ENCODE measurements around the gene SUFU. TPM values are rescaled to one million over a fixed set of nuclear protein-coding genes. Genes with fewer than 3 reads are reported as not detected.

Gene SUFU
- total and polyA plus RNA-seq, 7 donors = 1.2 to 10.5 (median 6.6) TPM

GRCh38 chr10:102670065-102670670, 166.4 kb downstream of the SUFU start:
- H3K4me1 ChIP-seq = peaks cover 0 to 33% (median 19%) of the 10 kb centered on the region in 4 donors

GRCh38 chr10:102670871-102671434, 167.2 kb downstream of the SUFU start:
- H3K27me3 ChIP-seq = no peaks in the 10 kb centered on the region
- no peaks in the 10 kb centered on the region for H3K36me3 ChIP-seq
- DNase-seq = no peak
- H3K9me3 ChIP-seq = no peaks in the 10 kb centered on the region
- WGBS, 2 donors = 70 to 85% methylated on average over 6 of the region's 6 CpGs
- intact Hi-C loops (cut with DNase I) = no loop called here
- no peak overlapping the region for H3K4me3 ChIP-seq
- TF ChIP-seq CTCF (IDR thresholded peaks at IDR 0.05) (no peak), POLR2AphosphoS5 (IDR thresholded peaks at IDR 0.05) (no peak), EP300 (IDR thresholded peaks at IDR 0.05) (no peak), POLR2A (IDR thresholded peaks at IDR 0.05) (no peak)
- no peak overlapping the region for H3K27ac ChIP-seq
- H3K4me1 ChIP-seq = peaks cover 0 to 41% (median 26%) of the 10 kb centered on the region in 4 donors

More at GRCh38 chr10:102670065-102670670, 166.4 kb downstream of the SUFU start:
- intact Hi-C loops (cut with DNase I) = no loop called here
- Histone ChIP-seq H3K9me3 (no peaks in the 10 kb centered on the region), H3K36me3 (no peaks in the 10 kb centered on the region), H3K27ac (peak overlapping the region in 3 of 4 donors; percentile 41 to 61 (median 53)), H3K27me3 (no peaks in the 10 kb centered on the region), H3K4me3 (no peak overlapping the region)
- TF ChIP-seq POLR2A (IDR thresholded peaks at IDR 0.05) (no peak), POLR2AphosphoS5 (IDR thresholded peaks at IDR 0.05) (no peak), EP300 (IDR thresholded peaks at IDR 0.05) (no peak), CTCF (IDR thresholded peaks at IDR 0.05) (no peak)
- 91 to 93% methylated on average over 9 of the region's 9 CpGs for WGBS, 2 donors
- no peak for DNase-seq

- peak; percentile 40 for DNase-seq
- intact Hi-C loops (cut with DNase I) = no loop called here
- H3K4me3 ChIP-seq = peak overlapping the region in 1 of 4 donors; percentile 37
- no peaks in the 10 kb centered on the region for H3K36me3 ChIP-seq
- WGBS, 2 donors = 80 to 86% methylated on average over 13 of the region's 13 CpGs
- H3K9me3 ChIP-seq = no peaks in the 10 kb centered on the region
- peak overlapping the region; percentile 67 to 72 (median 69) for H3K27ac ChIP-seq
- no peaks in the 10 kb centered on the region for H3K27me3 ChIP-seq
- peaks cover 0 to 60% (median 40%) of the 10 kb centered on the region in 4 donors for H3K4me1 ChIP-seq
- no peak for TF ChIP-seq EP300 (IDR thresholded peaks at IDR 0.05)
- TF ChIP-seq POLR2AphosphoS5 (IDR thresholded peaks at IDR 0.05) = no peak
- TF ChIP-seq CTCF (IDR thresholded peaks at IDR 0.05) = no peak
- TF ChIP-seq POLR2A (IDR thresholded peaks at IDR 0.05) = no peak
These were observed 169.6 kb downstream of the SUFU start for GRCh38 chr10:102673236-102673818.

GRCh38 chr10:102673819-102674511, 170.2 kb downstream of the SUFU start:
- intact Hi-C loops (cut with DNase I) = no loop called here
- DNase-seq = peak; percentile 82
- Histone ChIP-seq H3K27me3 (no peaks in the 10 kb centered on the region), H3K9me3 (no peaks in the 10 kb centered on the region), H3K27ac (peak overlapping the region; percentile 67 to 72 (median 69)), H3K4me3 (peak overlapping the region in 3 of 4 donors; percentile 12 to 37 (median 32)), H3K4me1 (peaks cover 0 to 63% (median 43%) of the 10 kb centered on the region in 4 donors), H3K36me3 (no peaks in the 10 kb centered on the region)
- TF ChIP-seq POLR2AphosphoS5 (IDR thresholded peaks at IDR 0.05) (peak in 1 of 4 donors; percentile 42), POLR2A (IDR thresholded peaks at IDR 0.05) (no peak), CTCF (IDR thresholded peaks at IDR 0.05) (no peak), EP300 (IDR thresholded peaks at IDR 0.05) (no peak)
- WGBS, 2 donors = 7 to 12% methylated on average over 19 of the region's 19 CpGs

All from sigmoid colon (tissue), 7 donors.